ENCODE measurements around the gene RDH8.
A peak's percentile ranks its signal among the peaks of the same experiment; 100 is the strongest.

Gene RDH8

DNA sequence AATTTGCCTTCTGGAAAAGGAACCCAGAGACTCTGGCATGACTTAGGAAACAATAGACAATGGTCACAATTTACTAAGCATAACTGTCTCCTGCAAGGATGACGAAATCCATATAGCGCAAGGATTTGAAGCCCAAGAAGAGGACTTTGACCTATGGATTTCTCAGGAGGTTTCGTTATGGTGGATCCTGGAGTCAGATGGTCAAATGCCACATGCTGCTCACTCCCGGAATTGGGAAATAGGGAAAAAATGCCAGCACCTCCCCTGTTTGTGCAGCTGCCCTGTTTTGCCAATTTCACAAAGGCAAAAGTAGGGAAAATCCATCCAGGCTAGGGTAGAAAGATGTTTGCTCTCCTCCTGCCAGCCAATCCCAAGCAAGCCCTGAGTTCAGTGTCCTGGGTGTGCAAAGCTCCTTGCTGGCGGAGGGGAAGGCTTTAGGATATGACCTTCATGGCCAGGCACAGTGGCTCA, 23.4 kb downstream of the RDH8 start:
- DNase-seq (ENCODE audit: low read depth in 2 of 2), result no peak

DNA sequence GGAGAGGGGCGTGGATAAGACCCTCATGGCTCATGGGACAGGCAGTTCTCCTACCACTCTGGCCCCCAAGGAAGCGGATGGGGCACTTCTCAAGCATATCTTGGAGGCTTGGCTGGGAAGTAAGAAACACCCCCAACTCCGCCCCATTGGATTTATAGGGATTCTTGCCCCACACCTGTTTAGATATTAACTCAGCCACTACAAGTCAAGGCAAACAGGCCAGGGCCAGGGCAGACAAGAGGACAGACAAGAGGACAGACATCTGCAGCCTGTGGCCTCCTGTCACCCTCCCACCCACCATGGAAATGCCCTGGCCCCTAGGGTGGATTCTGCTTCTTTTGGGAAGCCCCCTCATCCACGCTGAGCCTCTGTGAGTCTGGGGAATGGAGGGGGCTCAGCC, 24.1 kb downstream of the RDH8 start:
- no peak for DNase-seq (ENCODE audit: low read depth in 2 of 2)

DNA sequence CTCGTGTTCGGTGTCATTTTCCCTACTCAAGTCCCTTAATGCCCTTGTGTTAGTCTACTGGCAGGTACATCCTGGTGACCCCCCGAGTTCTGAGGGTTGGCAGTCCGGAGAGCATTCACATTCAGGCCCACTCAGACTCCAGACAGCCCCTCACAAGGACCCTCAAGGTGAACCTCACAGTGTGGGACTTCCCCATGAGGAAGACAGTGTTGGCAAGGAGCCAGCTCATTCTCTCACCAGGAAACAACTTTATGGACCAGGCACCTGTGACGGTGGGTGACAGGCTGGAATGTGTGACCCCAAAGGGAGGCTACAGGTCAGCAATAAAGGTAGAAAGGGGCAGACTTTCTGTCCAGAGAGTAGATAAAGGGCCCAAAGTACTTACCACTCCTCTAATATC, 24.5 kb downstream of the RDH8 start:
- DNase-seq (ENCODE audit: low read depth in 2 of 2), result no peak

DNA sequence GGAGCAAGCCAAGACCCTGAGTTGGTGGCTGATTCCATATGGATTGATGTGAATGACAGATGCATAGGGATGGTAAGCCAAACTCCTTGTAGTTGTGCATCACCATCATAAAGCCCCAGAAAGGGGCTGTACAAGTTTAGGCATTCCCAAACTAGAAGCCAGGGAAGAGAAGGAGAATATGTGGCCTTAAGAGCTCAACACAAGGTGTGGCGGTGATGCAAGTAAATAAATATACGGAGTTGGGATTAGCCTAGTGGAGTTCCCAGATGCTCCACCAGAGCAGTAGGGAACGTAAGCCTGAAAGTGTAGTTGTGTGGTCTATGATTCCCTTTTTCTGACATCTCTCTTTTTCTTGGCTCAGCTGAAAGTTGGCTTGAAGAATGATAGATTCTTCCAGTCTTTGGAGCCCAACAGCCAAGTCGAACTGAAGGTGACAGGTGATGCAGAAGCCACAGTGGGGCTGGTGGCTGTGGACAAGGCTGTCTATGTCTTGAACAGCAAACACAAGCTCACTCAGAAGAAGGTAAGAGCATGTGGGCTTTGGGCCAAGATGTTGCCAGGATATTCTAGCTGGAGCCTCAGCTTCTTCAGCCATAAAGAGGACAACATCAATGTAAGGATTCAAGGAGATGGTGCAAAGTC, 30.1 kb downstream of the RDH8 start:
- DNase-seq (ENCODE audit: low read depth in 2 of 2), result peak in 1 of 2 experiments; percentile 21

DNA sequence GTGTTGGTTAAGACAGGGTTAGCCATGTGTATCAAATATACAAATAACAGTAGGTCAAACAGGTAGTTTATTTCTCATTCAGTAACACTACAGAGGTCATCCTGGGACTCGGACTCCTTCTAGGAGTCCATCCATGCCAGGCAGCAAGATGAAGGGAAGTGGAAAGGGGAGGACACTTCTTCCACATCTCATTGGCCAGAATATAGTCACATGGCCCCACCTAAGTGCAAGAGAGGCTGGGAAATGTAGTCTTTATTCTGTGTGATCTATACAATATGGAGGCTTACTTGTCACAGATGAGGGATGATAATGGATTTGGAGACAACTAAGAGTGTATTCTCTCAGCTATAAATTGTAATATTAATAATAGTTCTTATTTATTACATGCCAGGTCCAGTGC, 31.1 kb downstream of the RDH8 start:
- no peak for DNase-seq (ENCODE audit: low read depth in 2 of 2)

DNA sequence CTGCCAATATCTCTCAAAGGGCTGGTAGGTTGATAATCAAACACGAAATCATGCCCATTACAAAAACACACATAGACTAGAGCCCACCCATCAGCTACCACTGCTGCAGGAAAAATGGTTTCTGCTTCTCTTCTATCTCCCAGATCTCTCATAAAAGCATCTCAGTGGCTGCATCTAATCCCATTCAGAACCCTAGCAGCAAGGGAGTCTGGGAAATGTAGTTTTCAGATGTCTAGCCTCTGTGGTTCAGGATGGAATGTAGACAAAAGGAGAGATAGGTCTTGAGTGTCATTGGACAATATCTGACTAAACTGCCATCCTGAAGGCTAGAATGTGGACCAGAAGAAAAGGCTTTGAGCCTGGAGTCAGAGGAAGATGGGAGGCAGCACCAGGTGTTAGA, 32.1 kb downstream of the RDH8 start:
- no peak for DNase-seq (ENCODE audit: low read depth in 2 of 2)

DNA sequence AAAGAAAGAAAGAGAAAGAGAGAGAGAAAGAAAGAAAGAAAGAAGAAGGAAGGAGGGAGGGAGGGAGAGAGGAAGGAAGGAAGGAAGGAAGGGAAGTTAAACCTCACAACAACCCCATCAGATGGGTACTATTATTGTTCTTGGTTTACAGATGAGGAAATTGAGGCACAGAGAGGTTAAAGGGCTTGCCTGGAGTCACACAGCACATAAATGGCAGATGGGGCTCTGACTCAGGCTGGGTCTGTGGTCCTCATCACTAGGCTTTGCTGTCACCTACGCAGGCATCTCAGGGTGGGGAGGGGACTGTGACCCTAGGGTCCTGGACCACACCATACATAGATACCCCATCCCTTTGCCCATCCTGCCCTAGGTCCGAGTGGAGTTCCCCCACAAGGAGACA, 36.3 kb downstream of the RDH8 start:
- no peak for DNase-seq (ENCODE audit: low read depth in 2 of 2)

DNA sequence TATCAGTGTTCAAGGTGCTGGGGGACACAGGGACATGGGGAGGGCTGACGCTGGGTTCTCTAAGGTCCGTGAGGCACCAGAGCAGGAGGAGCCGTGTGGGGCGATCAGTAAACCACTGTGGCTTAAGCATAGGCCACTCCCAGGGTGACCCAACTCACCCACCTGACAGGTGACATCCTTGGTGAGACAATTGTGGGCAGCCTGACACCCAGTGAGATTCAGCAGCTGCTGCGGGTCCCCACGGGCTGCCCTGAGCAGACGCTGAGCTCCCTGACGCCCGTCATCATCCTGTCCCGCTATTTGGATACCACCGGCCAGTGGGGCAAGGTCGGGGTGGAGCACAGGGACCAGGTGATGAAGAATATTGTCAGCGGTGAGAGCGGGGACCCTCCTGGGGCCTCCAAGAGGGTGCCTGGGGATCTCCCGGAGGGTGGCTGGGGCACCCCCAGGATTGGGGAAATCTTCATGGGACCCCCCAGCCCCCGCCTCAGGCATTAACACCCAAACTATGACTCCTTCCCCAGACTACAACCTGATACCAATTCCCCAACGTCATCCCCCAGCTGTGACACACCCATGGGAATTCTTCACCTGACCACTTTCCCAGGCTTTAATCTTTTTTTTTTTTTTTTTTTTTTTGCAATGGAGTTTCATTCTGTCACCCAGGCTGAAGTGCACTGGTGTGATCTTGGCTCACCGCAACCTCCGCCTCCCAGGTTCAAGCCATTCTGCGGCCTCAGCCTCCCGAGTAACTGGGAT, 39.5 kb downstream of the RDH8 start:
- DNase-seq (ENCODE audit: low read depth in 2 of 2), result no peak

DNA sequence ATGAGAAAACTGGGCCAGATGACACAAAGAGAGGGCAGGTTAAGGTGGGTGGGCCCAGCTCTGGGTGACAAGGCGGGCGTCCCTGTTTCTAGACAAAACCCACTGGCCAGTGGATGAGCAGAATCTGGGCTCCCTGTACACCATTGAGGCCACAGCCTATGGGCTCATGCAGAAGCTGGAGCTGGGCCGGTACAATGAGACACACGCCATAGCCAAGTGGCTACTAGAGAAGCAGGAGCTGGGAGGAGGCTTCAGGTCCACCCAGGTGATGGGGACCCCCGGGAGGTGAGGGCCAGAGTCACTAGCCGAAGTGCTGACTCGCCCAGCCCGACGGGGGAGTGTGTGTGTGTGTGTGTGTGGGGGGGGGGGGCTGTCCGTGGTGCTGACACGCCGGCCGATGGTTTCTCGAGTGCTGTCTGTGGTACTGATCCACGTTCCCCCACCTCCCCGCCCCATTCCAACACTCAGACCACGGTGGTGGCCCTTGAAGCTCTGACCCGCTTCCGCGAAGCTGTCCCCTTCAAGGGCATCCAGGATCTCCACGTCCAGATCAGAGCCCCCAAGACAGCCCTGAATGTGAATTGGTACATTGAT, 48.5 kb downstream of the RDH8 start:
- no peak for DNase-seq (ENCODE audit: low read depth in 2 of 2)

DNA sequence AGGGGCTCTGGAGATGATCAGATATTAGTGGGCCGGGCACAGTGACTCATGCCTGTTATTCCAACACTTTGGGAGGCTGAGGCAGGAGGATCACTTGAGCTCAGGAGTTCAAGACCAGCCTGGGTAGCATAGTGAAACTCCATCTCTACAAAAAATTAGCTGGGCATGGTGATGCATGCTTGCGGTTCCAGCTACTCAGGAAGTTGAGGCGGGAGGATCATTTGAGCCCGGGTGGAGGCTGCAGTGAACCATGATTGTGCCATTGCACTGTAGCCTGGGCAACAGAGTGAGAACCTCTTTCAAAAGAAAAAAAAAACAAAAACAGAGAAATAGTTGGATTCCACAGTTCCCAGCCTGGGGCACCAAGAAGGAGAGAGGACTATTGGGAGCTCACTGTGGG, 54.9 kb downstream of the RDH8 start:
- DNase-seq (ENCODE audit: low read depth in 2 of 2), result no peak

DNA sequence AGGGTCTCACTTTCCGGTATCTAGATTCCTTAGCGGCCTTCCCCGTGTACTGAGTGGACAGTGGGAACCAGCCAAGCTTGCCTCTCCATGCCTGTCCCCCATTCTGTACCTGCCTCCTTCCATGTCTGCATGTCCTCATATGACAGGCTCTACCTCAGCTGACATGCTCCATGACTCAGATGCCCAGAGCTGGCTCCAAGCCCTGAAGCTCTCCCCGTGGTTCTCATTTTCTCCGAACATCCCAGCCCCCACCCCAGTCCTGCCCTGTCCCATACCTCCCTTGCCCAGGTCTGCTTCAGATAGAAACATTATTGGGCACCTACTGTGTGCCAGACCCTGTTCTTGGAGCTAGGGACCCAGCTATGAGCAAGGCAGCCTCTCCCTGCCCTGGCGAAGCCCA, 55.8 kb downstream of the RDH8 start:
- DNase-seq (ENCODE audit: low read depth in 2 of 2), result no peak

DNA sequence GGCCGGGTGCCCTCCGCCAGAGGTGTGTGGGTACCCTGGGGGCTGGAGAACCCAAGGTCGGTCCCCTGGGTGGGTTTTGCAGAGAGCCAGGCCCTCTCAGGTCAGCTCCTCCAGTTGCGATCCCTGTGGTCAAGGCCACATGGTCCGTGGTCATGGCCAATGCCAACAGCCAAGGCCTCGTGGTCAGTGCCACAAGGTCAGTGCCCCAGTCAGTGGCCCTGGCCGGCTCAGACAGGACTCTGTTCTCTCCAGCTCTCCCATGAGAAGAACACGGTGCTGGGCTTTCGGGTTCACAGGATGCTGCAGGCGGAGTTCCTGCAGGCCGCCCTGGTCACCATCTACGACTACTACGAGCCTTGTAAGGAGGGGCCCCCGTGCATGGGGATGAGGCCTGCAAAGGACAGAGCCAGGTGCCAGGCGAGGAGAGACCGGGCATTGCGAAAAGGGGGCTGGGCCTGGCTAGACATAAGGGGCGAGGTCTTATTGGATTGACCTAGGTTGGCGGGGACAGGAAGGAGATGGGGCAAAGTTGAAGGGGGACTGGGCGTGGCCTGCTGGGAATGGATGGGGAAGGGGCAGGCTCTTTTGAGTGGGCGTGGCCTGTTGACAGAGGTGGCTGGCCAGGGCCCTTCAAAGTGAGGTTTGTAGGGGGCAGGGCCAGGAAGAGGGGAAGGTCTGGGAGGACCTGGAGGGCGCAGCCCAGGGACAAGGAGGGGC, 57.6 kb downstream of the RDH8 start:
- DNase-seq (ENCODE audit: low read depth in 2 of 2), result no peak

Measured in fibroblast of skin of left quadriceps (primary cell).